HT-29 (cell line): ENCODE results near the gene MAGEA2. TPM values are rescaled to one million over a fixed set of nuclear protein-coding genes. Genes with fewer than 3 reads are reported as not detected.
"Not testable (repeated sequence)": the region's sequence is repeated elsewhere in the genome, so short reads cannot be mapped to it uniquely, and the experiment has no call there.

Experiments
- DNase-seq: peaks from one replicate; pipeline ENCODE4 v3.0.0-alpha.2; 2015; ENCODE audit warnings: low spot score
- total RNA-seq: library from RNA; depleted of rRNA; stranded (reverse); fragments of >200 nt; shearing (Covaris generic); gene quantifications from 2 replicates; pipeline ENCODE4 v1.2.3, GENCODE V29; 2014; rRNA removed

MAGEA2 gene
- total RNA-seq, 1 experiment from 2014 or later, result 0.94 TPM

- not testable (repeated sequence) for DNase-seq
These were observed 44.5 kb downstream of the MAGEA2 start, which contains the start of gene CSAG2 for GRCh38 chrX:152709173-152709572. Gene CSAG2 (minus strand): TSS chrX:152709273. CDS start chrX:152709112, 161 bp downstream.

GRCh38 chrX:152706500-152706899, 47.1 kb downstream of the MAGEA2 start:
- DNase-seq, result not testable (repeated sequence)

- not testable (repeated sequence) for DNase-seq
These were observed 53.3 kb downstream of the MAGEA2 start for GRCh38 chrX:152700390-152700789.

Other genes starting within 250 kb of the MAGEA2 start
- not detected in 2 replicates for gene GABRQ, start 115.9 kb downstream of the MAGEA2 start, total RNA-seq
- 9.1 and 10.0 TPM in 2 replicates for gene MAGEA3, start 55.0 kb downstream of the MAGEA2 start, total RNA-seq
- gene CSAG2, start 44.6 kb downstream of the MAGEA2 start, total RNA-seq, result not detected in 2 replicates
- gene MAGEA2B, start 39.2 kb downstream of the MAGEA2 start, total RNA-seq, result 0.21 TPM in 1 of 2 replicates, not detected in the other
- 1.1 and 5.7 TPM in 2 replicates for gene CSAG1, start 20.1 kb downstream of the MAGEA2 start, total RNA-seq
- gene MAGEA12, start 20.1 kb downstream of the MAGEA2 start, total RNA-seq, result 6.2 and 6.8 TPM in 2 replicates
- not detected in 2 replicates for gene CSAG3, start 5.4 kb upstream of the MAGEA2 start, total RNA-seq
- 3.2 and 8.3 TPM in 2 replicates for gene MAGEA6, start 15.8 kb upstream of the MAGEA2 start, total RNA-seq
- gene CETN2, start 76.9 kb upstream of the MAGEA2 start, total RNA-seq, result 21.9 and 29.2 TPM in 2 replicates
- 52.6 and 56.7 TPM in 2 replicates for gene NSDHL, start 77.2 kb upstream of the MAGEA2 start, total RNA-seq
- 3.5 and 4.0 TPM in 2 replicates for gene ZNF185, start 144.2 kb upstream of the MAGEA2 start, total RNA-seq
- 0.10 and 0.37 TPM in 2 replicates for gene PNMA5, start 240.3 kb upstream of the MAGEA2 start, total RNA-seq